KMS-11 (cell line): ENCODE measurements around the gene KRT8.

Experiments
- H2AFZ ChIP-seq: fragments of 200-600 bp; sonication (generic); 2 replicates; pipeline ENCODE4 v1.6.1; 2016; ENCODE audit warnings: antibody characterized with exemption, mixed run types, low read depth
- H3K27ac ChIP-seq: fragments of 200-600 bp; sonication (generic); 2 replicates; pipeline ENCODE4 v1.6.1; 2016; ENCODE audit warnings: mild to moderate bottlenecking, mixed run types
- H3K27me3 ChIP-seq: fragments of 200-600 bp; sonication (generic); 2 replicates; pipeline ENCODE4 v1.6.1; 2017; ENCODE audit warnings: mild to moderate bottlenecking, low read depth, mixed run types, moderate library complexity; ENCODE audit not compliant: insufficient read depth
- H3K36me3 ChIP-seq: fragments of 200-600 bp; sonication (generic); 2 replicates; pipeline ENCODE4 v1.6.1; 2017; ENCODE audit warnings: mild to moderate bottlenecking, mixed run types; ENCODE audit not compliant: insufficient read depth
- H3K4me1 ChIP-seq: fragments of 200-600 bp; sonication (generic); 2 replicates; pipeline ENCODE4 v1.6.1; 2016; ENCODE audit warnings: mild to moderate bottlenecking, low read depth, mixed run types; ENCODE audit not compliant: poor library complexity, severe bottlenecking
- H3K4me2 ChIP-seq: fragments of 200-600 bp; sonication (generic); 2 replicates; pipeline ENCODE4 v1.7.0; 2016; ENCODE audit warnings: mild to moderate bottlenecking, mixed run types
- H3K4me3 ChIP-seq: fragments of 200-600 bp; sonication (generic); IDR thresholded peaks from 2 replicates; pipeline ENCODE4 v1.6.1; 2017; ENCODE audit warnings: low read depth, low read length, mixed read lengths; ENCODE audit not compliant: insufficient read depth
- H3K79me2 ChIP-seq: fragments of 200-600 bp; sonication (generic); 2 replicates; pipeline ENCODE4 v1.6.1; 2016; ENCODE audit warnings: low read depth, mixed run types; ENCODE audit not compliant: insufficient read depth
- H3K9ac ChIP-seq: fragments of 200-600 bp; sonication (generic); 2 replicates; pipeline ENCODE4 v1.6.1; 2016; ENCODE audit warnings: mild to moderate bottlenecking, mixed run types
- H4K20me1 ChIP-seq: fragments of 200-600 bp; sonication (generic); 2 replicates; pipeline ENCODE4 v1.6.1; 2016; ENCODE audit warnings: mild to moderate bottlenecking, mixed run types; ENCODE audit not compliant: insufficient read depth
- CTCF ChIP-seq: fragments of 200-600 bp; sonication (generic); conservative IDR thresholded peaks from 2 replicates; pipeline ENCODE4 v1.6.1; 2017; ENCODE audit warnings: low read depth, mild to moderate bottlenecking, antibody characterized with exemption, low read length, moderate library complexity, mixed read lengths

The KRT8 gene

DNA sequence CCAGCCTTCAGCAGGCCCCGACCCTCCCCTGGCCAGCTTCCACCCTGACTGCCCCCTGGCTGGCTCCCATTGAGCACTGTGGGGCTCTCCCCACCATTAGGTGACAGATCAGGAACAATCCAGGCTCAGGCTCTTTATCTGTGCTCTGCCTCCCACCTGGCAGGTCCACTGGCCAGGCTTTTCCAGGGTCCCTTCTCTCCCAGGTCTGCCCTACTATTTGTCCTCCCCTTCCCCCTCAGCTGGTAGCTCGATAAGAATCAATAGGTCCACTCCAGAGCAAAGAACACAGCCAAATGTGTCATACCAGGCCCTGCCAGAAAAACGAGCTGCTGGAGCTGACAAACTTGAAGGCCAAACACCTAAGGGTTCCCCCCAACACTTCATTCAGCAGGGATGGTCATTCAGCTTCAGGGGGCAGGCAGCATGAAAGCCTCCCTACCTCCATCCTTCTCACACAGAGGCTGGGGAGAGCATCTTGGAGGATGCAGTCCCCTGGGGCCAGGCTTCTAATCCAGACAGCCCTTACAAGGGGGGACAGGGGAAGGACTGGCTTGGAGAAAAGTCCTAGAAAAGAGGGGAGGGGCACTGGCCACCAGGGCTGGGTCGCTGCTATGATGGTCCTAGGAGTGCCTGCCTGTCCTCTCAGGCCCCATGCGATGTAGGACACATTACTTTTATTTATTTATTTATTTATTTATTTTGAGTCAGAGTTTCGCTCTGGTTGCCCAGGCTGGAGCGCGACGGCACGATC lies 42.1 kb upstream of the KRT8 start:
- Histone ChIP-seq H3K27ac (no peak overlapping the region), H3K4me1 (no peaks in the 10 kb centered on the region), H3K9ac (no peak overlapping the region), H3K36me3 (no peaks in the 10 kb centered on the region), H3K79me2 (no peaks in the 10 kb centered on the region), H3K4me2 (no peak overlapping the region), H2AFZ (no peak overlapping the region), H4K20me1 (no peaks in the 10 kb centered on the region), H3K4me3 (no peak overlapping the region), H3K27me3 (no peaks in the 10 kb centered on the region; the same call in 1 of the 2 replicates)
- TF ChIP-seq CTCF = no peak

DNA sequence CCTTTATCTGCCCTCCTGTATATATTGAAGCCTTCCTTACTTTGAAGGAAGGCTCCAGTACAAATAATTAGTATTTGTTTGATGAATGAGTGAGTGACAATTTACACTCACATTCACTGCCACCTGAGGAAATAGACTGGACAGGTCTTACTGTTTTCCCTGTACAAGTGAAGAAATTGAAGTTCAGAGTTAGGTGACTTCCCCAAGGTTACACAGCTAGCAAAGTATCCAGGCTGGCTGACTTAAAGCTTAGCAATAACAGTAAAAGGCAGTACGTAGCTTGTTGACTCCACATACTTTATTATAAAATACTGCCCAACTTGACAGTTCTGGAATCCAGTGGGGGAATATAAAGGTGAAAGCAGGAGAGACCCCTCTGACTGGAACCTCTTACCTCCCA lies 41.5 kb upstream of the KRT8 start:
- H3K9ac ChIP-seq = no peak overlapping the region
- H2AFZ ChIP-seq = no peak overlapping the region
- H3K4me2 ChIP-seq = no peak overlapping the region
- H3K27me3 ChIP-seq = no peaks in the 10 kb centered on the region; the same call in 1 of the 2 replicates
- H3K79me2 ChIP-seq = no peaks in the 10 kb centered on the region
- no peaks in the 10 kb centered on the region for H4K20me1 ChIP-seq
- H3K36me3 ChIP-seq = no peaks in the 10 kb centered on the region
- no peak for TF ChIP-seq CTCF
- H3K27ac ChIP-seq = no peak overlapping the region
- no peaks in the 10 kb centered on the region for H3K4me1 ChIP-seq
- H3K4me3 ChIP-seq = no peak overlapping the region

GRCh38 chr12:52945389-52946232 lies 40.7 kb upstream of the KRT8 start:
- H3K27ac ChIP-seq = no peak overlapping the region

More at GRCh38 chr12:52945389-52946232, 40.7 kb upstream of the KRT8 start:
- no peaks in the 10 kb centered on the region for H3K79me2 ChIP-seq
- H3K4me3 ChIP-seq = no peak overlapping the region
- no peaks in the 10 kb centered on the region for H3K27me3 ChIP-seq
- H3K4me2 ChIP-seq = no peak overlapping the region
- H2AFZ ChIP-seq = no peak overlapping the region
- no peaks in the 10 kb centered on the region for H4K20me1 ChIP-seq
- no peak for TF ChIP-seq CTCF
- H3K4me1 ChIP-seq = no peaks in the 10 kb centered on the region
- H3K9ac ChIP-seq = no peak overlapping the region
- H3K36me3 ChIP-seq = no peaks in the 10 kb centered on the region
